Measurements from ENCODE around the gene SRPK2.
"Not testable (repeated sequence)": the region's sequence is repeated elsewhere in the genome, so short reads cannot be mapped to it uniquely, and the experiment has no call there.

SRPK2 gene

GRCh38 chr7:105376908-105377533 lies 11.7 kb downstream of the SRPK2 start:
- no peak for DNase-seq (ENCODE audit: low spot score)

GRCh38 chr7:105369944-105370343 lies 18.8 kb downstream of the SRPK2 start:
- no peak for DNase-seq (ENCODE audit: low spot score)

- DNase-seq (ENCODE audit: low spot score), result no peak
These were observed 21.3 kb downstream of the SRPK2 start for GRCh38 chr7:105367458-105367857.

GRCh38 chr7:105365541-105366534 lies 22.9 kb downstream of the SRPK2 start:
- DNase-seq (ENCODE audit: low spot score), result no peak

GRCh38 chr7:105364684-105365083 lies 24.0 kb downstream of the SRPK2 start:
- no peak for DNase-seq (ENCODE audit: low spot score)

GRCh38 chr7:105363657-105364056 lies 25.1 kb downstream of the SRPK2 start:
- DNase-seq (ENCODE audit: low spot score), result not testable (repeated sequence)

- DNase-seq (ENCODE audit: low spot score), result not testable (repeated sequence)
These were observed 26.0 kb downstream of the SRPK2 start for GRCh38 chr7:105362685-105363084.

- not testable (repeated sequence) for DNase-seq (ENCODE audit: low spot score)
These were observed 26.7 kb downstream of the SRPK2 start for GRCh38 chr7:105361995-105362394.

GRCh38 chr7:105360149-105360548 lies 28.6 kb downstream of the SRPK2 start:
- not testable (repeated sequence) for DNase-seq (ENCODE audit: low spot score)

- DNase-seq (ENCODE audit: low spot score), result no peak
These were observed 33.0 kb downstream of the SRPK2 start for GRCh38 chr7:105355701-105356100.

GRCh38 chr7:105354383-105354782 lies 34.3 kb downstream of the SRPK2 start:
- no peak for DNase-seq (ENCODE audit: low spot score)

GRCh38 chr7:105353752-105354328 lies 34.9 kb downstream of the SRPK2 start:
- no peak for DNase-seq (ENCODE audit: low spot score)

GRCh38 chr7:105352901-105353668 lies 35.6 kb downstream of the SRPK2 start:
- DNase-seq (ENCODE audit: low spot score), result no peak

GRCh38 chr7:105352018-105352612 lies 36.6 kb downstream of the SRPK2 start:
- peak; percentile 77 for DNase-seq (ENCODE audit: low spot score)

- no peak for DNase-seq (ENCODE audit: low spot score)
These were observed 37.8 kb downstream of the SRPK2 start for GRCh38 chr7:105350906-105351305.

GRCh38 chr7:105348177-105348576 lies 40.5 kb downstream of the SRPK2 start:
- not testable (repeated sequence) for DNase-seq (ENCODE audit: low spot score)

- DNase-seq (ENCODE audit: low spot score), result peak; percentile 23
These were observed 42.0 kb downstream of the SRPK2 start for GRCh38 chr7:105346593-105347322.

- no peak for DNase-seq (ENCODE audit: low spot score)
These were observed 42.6 kb downstream of the SRPK2 start for GRCh38 chr7:105346138-105346537.

GRCh38 chr7:105345725-105346124 lies 43.0 kb downstream of the SRPK2 start:
- DNase-seq (ENCODE audit: low spot score), result no peak

- DNase-seq (ENCODE audit: low spot score), result no peak
These were observed 43.7 kb downstream of the SRPK2 start for GRCh38 chr7:105345003-105345402.

All from CD4-positive, alpha-beta T cell treated with Interleukin-6 at 100 ng/mL for 8 hours (primary cell).